ENCODE results near the gene MRPL36. TPM values are rescaled to one million over a fixed set of nuclear protein-coding genes. Genes with fewer than 3 reads are reported as not detected.
"Not testable (repeated sequence)": the region's sequence is repeated elsewhere in the genome, so short reads cannot be mapped to it uniquely, and the experiment has no call there.

Gene MRPL36
- total RNA-seq: 54.6 and 60.6 TPM in 2 replicates

GRCh38 chr5:1799602-1800471 is at the start of gene MRPL36:
Gene MRPL36, minus strand, starts transcription at chr5:1799837. Its CDS starts 902 bp downstream, at chr5:1798935.
- intact Hi-C loops (cut with micrococcal nuclease): loop anchor here (10.0 kb wide), 1 partner anchor 1185 kb away; the partner anchor contains the start of gene CEP72

- intact Hi-C loops (cut with micrococcal nuclease): no loop called here
These were observed 48.0 kb upstream of the MRPL36 start for GRCh38 chr5:1847611-1848010.

DNA sequence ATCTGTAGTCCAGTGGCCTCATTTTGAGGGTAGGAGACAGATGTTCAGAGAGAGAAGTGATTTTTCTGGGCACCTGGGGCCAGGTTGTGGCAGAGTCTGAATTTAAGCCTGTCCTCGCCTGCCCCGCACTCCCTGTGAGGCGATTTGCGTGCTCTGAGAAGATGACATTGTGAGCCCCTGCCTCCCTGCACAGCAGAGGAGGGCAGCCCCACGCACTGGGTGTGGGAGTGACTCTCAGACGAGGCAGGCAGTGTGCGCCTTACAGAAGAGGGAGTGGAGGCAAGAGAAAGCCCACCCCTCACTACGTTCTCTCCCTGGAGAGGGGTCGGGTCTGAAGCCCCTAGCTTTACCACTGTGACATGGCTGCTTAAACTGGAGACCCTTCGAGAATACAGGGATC is 47.4 kb upstream of the MRPL36 start:
- intact Hi-C loops (cut with micrococcal nuclease): no loop called here

GRCh38 chr5:1846583-1846982 is 46.9 kb upstream of the MRPL36 start:
- intact Hi-C loops (cut with micrococcal nuclease): no loop called here

- intact Hi-C loops (cut with micrococcal nuclease): no loop called here
These were observed 46.1 kb upstream of the MRPL36 start for GRCh38 chr5:1845696-1846095.

DNA sequence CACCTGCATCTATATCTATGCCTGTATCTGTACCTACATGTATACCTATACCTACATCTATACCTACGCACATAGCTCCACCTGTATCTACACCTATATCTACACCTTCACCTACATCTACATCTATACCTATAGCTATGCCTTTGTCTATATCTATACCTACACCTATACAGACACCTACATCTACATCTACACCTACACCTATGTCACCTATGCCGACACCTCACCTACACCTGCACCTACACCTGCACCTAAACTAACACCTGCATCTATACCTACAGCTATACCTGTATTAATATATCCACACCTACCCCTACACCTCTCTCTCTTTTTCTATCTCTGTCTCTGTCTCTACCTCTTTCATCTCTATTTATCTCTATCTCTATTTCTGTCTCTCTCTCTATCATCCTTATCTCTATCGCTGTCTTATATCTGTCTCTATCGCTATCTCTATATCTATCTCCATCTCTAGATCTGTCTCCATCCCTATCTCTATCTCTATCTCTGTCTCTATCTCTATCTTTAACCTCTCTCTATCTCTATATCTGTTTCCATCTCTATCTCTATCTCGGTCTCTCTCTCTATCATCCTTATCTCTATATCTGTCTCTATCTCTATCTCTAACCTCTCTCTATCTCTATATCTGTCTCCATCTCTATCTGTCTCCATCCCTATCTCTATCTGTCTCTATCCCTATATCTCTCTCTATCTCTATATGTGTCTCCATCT is 45.2 kb upstream of the MRPL36 start:
- intact Hi-C loops (cut with micrococcal nuclease): no loop called here

- intact Hi-C loops (cut with micrococcal nuclease): not testable (repeated sequence)
These were observed 44.1 kb upstream of the MRPL36 start for GRCh38 chr5:1843761-1844160.

- intact Hi-C loops (cut with micrococcal nuclease): no loop called here
These were observed 42.6 kb upstream of the MRPL36 start for GRCh38 chr5:1842004-1842819.

DNA sequence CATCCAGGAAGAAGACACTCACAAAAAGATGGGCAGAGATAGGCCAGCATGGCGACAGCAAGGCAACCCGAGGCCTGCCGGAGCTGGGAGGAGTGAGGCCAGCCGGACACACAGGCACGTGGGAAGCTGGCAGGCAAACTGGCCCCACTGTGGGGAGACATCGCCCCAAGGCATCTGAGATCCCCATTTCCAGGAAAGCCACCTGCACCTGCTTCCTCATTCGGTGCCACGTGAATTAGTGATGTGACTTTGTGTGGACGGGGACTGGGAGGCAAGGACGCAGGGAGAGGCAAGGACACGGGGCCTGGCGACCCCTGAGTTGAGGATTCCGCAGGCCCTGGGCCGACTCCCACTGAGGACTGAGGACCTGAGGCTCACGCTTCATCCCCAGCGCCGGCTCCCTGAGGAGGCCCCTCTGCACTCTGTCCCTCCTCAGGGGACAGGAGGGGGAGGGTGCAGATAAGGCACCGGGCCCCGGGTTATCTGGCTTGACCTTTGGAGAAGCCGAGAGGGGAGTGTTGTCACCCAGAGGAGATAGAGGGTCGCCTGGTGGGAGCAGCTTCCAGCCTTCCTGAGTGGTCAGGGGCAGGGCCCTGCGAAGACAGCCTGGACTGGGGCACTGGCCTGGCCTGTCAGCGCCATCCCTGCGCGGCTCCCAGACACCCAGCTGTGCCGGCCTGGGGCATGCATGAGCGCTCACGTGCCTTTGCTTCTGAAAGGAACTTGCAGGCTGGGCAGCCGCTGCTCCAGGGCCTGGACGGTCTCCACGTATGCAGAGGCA is 41.3 kb upstream of the MRPL36 start:
- intact Hi-C loops (cut with micrococcal nuclease): no loop called here

DNA sequence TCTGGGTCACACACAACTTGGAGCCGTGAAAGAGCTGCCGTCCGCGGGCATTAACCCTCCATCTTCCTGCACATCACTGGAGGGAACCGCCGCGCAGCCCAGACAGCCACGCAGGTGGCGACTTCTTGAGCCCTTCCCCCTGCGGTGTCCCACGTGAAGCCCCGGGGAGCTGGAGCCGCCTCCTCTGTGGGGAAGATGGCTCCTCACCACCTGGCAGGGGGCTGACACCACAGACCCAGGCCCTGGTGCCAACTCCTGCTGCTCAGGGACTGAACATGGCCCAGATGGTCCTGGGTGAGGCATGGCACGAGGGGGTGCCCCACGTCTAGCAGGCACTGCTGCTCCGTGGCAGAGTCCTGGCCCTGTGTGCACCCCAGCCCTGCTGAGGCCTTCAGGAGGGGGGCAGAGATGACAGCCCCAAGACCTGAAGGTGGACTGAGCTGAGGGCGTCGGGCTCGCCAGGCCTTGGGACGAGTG is 40.5 kb upstream of the MRPL36 start:
- intact Hi-C loops (cut with micrococcal nuclease): no loop called here

DNA sequence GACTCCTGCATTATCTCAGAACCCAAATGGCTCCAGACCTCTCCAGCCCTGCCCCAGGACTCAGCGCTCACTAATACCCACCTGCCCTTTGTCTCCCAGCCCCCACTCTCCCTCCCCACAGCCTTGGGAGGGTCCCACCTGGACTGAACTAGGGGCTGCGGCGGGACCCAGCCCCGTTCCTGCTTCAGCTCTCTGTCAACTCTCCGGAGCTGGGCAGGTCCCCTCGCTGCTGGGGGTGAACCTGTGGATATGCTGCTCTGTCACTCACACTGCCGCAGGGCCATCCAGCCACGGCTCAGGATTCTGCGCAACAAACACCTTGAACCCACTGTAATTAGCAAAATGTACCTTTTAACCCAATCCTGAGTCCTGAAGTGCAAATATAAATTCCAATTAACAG is 38.4 kb upstream of the MRPL36 start:
- intact Hi-C loops (cut with micrococcal nuclease): no loop called here

- intact Hi-C loops (cut with micrococcal nuclease): no loop called here
These were observed 37.5 kb upstream of the MRPL36 start for GRCh38 chr5:1836891-1837880.

- intact Hi-C loops (cut with micrococcal nuclease): no loop called here
These were observed 36.7 kb upstream of the MRPL36 start for GRCh38 chr5:1836176-1836890.

DNA sequence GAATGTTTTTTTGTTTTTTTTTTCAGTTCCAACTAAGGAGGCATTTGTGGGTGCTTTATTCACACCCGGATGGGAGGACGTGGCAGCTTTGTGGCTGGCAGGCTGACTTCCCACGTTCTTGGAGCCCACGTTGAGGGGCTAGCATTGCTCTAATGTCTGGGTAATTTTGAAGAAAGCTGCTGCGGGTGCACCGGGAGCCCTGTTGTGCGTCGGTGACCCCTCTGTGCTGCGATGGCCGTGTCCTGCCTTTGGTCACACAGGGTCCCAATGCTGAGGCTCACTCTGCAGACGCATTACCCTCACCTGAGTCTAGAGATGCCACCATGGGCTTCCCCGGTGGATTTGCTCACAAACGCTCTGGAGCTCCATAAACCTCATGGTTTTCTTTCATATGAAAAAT is 35.8 kb upstream of the MRPL36 start:
- intact Hi-C loops (cut with micrococcal nuclease): no loop called here

GRCh38 chr5:1834721-1835429 is 35.2 kb upstream of the MRPL36 start:
- intact Hi-C loops (cut with micrococcal nuclease): no loop called here

DNA sequence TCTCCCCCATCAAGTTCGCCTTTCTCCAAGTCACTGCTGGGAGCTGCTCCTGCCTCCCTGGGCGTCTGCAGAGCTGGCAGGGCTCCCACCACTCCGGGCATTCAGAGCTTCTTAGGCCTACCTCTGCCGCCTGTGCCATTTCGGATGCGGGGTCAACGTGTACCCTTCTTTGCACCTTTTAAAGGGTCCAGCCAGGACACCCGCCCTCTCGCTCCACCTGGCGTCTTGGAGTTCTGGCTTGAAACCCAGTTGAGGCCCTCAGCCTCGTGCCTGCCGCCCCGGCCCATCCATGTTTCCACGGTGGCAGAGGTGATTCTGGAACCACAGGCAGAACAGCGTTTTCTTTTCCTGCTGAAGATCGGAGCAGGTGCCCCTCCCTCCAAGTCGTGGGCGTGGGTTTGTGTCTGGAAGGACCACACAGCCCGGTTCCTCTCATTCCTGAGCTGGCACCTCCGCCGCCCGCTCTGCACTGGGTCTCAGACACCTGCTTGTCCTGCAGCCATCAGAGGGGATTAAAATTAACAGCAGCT is 34.5 kb upstream of the MRPL36 start:
- intact Hi-C loops (cut with micrococcal nuclease): no loop called here

DNA sequence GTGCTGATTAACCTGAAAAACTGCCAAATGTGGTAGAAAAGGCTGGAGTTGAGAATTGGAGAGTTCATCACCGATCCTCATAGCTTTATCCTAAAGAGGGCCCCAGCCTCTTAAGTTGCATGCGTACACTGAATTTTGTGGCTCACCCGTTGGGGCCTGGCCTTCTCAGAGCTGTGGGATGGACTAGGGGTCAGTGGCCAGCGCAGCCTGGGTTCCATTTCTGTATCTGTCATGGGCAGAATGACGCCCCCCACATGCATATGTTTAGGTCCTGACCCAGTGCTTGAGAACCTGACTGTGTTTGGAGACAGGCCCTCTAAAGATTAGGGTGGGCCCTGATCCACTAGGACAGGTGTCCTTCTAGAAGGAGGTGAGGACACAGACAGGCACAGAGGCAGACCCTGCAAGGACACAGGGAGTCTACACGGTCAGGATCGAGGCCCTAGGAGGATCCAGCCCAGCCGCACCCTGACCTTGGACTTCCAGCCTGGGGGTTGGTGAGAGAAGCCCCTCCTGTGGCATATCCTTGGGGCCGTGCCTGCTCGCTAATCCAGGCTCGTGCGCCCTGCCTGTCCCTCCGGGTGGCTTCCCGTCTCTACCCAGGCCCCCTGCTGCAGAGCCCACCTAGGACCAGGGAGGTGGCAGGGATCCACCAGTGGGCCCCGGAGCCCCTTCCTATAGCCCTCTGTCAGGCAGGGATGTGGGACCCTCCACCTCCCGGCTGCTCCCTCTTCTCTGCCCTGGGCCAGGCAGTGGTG is 33.8 kb upstream of the MRPL36 start:
- intact Hi-C loops (cut with micrococcal nuclease): no loop called here
